ENCODE results near the gene SLC30A2.

DNA sequence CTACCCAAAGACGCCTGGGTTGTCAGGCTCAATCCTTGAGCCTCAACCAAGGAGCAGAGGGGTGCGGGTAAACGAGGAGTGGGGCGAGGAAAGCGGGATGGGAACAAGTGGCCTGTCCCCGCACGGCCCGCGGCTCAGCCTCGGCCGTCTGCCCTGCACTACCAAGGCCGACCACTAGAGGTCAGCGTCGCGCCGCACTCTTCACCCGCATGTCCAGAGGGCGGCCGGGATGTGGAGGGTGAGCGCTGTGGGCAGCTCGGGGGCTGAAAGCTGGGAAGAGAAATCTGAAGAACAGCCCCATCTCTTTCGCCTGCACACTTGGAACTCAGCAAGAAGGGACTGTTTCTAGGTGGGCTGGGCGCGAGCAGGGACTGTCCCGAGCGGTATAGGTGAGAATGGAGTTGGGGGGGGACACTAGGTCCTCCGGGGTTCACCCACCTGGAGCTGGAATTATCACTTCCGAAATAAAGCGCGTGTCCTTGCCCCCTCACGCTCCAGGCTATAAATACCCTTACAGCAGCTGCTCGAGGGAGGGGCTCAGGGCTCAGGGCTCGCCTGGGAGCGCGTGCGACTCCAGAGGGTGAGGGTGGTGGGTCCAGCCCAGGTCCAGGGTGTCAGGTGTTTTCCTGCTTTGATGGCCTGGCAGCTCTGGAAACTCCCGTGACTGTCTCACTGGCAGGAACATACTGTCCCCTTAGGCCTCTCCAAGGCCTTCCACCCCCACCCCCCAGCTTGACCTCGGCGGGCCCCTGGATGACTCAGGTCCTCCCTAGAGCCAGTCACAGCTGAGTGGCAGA, 9.8 kb downstream of the SLC30A2 start:
- TF ChIP-seq SIN3A (IDR thresholded peaks at IDR 0.05; ENCODE audit: borderline replicate concordance, insufficient read depth, low read length) (no peak), POLR2AphosphoS5 (IDR thresholded peaks at IDR 0.05; ENCODE audit: low read depth, low read length) (no peak)

Data from PFSK-1 (cell line).